ENCODE results near the gene ZNF613.

DNA sequence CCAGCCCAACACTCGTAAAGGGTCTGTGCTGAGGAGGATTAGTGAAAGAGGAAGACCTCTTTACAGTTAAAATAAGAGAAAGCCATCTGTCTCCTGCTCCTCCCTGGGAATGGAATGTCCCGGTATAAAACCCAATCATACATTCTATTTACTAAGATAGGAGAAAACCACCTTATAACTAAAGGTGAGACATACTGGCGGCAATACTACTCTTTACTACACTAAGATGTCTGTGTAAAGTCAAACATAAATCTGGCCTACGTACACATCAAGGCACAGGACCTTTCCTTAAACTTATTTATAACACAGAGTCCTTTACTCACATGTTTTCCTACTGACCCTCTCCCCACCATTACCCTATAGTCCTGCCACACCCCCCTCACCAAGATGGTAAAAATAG, 56.1 kb downstream of the ZNF613 start:
- TF ChIP-seq, protein P1, sequence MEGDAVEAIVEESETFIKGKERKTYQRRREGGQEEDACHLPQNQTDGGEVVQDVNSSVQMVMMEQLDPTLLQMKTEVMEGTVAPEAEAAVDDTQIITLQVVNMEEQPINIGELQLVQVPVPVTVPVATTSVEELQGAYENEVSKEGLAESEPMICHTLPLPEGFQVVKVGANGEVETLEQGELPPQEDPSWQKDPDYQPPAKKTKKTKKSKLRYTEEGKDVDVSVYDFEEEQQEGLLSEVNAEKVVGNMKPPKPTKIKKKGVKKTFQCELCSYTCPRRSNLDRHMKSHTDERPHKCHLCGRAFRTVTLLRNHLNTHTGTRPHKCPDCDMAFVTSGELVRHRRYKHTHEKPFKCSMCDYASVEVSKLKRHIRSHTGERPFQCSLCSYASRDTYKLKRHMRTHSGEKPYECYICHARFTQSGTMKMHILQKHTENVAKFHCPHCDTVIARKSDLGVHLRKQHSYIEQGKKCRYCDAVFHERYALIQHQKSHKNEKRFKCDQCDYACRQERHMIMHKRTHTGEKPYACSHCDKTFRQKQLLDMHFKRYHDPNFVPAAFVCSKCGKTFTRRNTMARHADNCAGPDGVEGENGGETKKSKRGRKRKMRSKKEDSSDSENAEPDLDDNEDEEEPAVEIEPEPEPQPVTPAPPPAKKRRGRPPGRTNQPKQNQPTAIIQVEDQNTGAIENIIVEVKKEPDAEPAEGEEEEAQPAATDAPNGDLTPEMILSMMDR (IDR thresholded peaks at IDR 0.05; ENCODE audit: borderline replicate concordance, extremely low read depth, low read length, poor library complexity, severe bottlenecking): no peak
- TF ChIP-seq EZH2 (IDR thresholded peaks at IDR 0.05; ENCODE audit: borderline replicate concordance, low read depth, low read length, severe bottlenecking): no peak
